Body of pancreas (tissue), 4 donors: ENCODE measurements around the gene LDB2. TPM values are rescaled to one million over a fixed set of nuclear protein-coding genes. Genes with fewer than 3 reads are reported as not detected.
A peak's percentile ranks its signal among the peaks of the same experiment; 100 is the strongest.

Experiments used
- ATAC-seq: fragments of 150-250 bp; one replicate; pipeline ENCODE4 v1.9.1; 2016
- DNase-seq, 4 donors: peaks; one replicate each; pipeline ENCODE4 v3.0.0-alpha.2; 2019
- H3K27ac ChIP-seq, 4 donors: fragments of 200-600 bp; sonication (generic); 1 replicate in 3 of 4; 2 replicates in 1 of 4; pipeline versions ENCODE4 v1.5.1 to v1.6.1; 2016 to 2019; ENCODE audit warnings: mild to moderate bottlenecking in 1 of 4, mixed read lengths in 1 of 4, moderate library complexity in 1 of 4
- H3K27me3 ChIP-seq, 2 donors: fragments of 200-600 bp; sonication (generic); one replicate each; pipeline ENCODE4 v1.6.0; 2016; ENCODE audit warnings: mild to moderate bottlenecking in 1 of 2
- H3K36me3 ChIP-seq, 2 donors: fragments of 200-600 bp; sonication (generic); replicated peaks in 1 of 2; 2 replicates each; pipeline ENCODE4 v1.5.1; 2016; ENCODE audit warnings: low read depth in 2 of 2; ENCODE audit not compliant: insufficient read depth in 1 of 2
- H3K4me1 ChIP-seq: fragments of 200-600 bp; sonication (generic); one replicate; pipeline ENCODE4 v1.6.0; 2016
- H3K4me3 ChIP-seq, 2 donors: fragments of 200-600 bp; sonication (generic); 1 replicate in 1 of 2; 2 replicates in 1 of 2; pipeline ENCODE4 v1.5.1; 2016 to 2019
- H3K9me3 ChIP-seq, 3 donors: fragments of 200-600 bp; sonication (generic); 1 replicate in 2 of 3; 2 replicates in 1 of 3; pipeline ENCODE4 v1.5.1; 2016
- CTCF ChIP-seq, 7 experiments: fragments of 450-650 bp in 4 of 7; fragments of 200-600 bp in 3 of 7; sonication (generic) in 3 of 7; IDR thresholded peaks; one replicate each; pipeline ENCODE4 v1.5.1; 2016 to 2019; ENCODE audit warnings: antibody characterized with exemption in 7 of 7
- POLR2A ChIP-seq, 3 donors: fragments of 450-650 bp; IDR thresholded peaks; one replicate each; pipeline ENCODE4 v1.6.1; 2016; ENCODE audit warnings: antibody characterized with exemption in 3 of 3, mild to moderate bottlenecking in 2 of 3
- WGBS, 2 donors: methylation state at CpG; one replicate each; pipeline ENCODE4 v1.1.5; 2017; 5-methylcytosine and 5-hydroxymethylcytosine counted together
- intact Hi-C: fragments of 100-400 bp; cut with DNase I; formaldehyde crosslinking; loops from one replicate; pipeline ENCODE4 v1.15.1; 2023
- total RNA-seq, 2 donors: library from RNA; depleted of rRNA; stranded (reverse); fragments of >200 nt; gene quantifications; one replicate each; pipeline ENCODE4 v1.1.0, GENCODE V29; 2016

LDB2 gene
- 10 to 100 TPM; 14.8 to 16.5 TPM for total RNA-seq

- peak; percentile 26 to 53 (median 41) for DNase-seq
- WGBS, 2 donors, result 7 to 15% methylated on average over 18 of the region's 18 CpGs
- intact Hi-C loops, result no loop called here
- Histone ChIP-seq H3K27me3 (no peaks in the 10 kb centered on the region), H3K4me1 (no peaks in the 10 kb centered on the region), H3K36me3 (no peaks in the 10 kb centered on the region), H3K27ac (peak within 1 kb of the TSS in 2 of 4 donors; percentile 26 to 60), H3K9me3 (no peaks in the 10 kb centered on the region), H3K4me3 (no peak within 1 kb of the TSS)
- ATAC-seq, result peak; percentile 84
- TF ChIP-seq CTCF (IDR thresholded peaks at IDR 0.05) (no peak), POLR2A (IDR thresholded peaks at IDR 0.05) (peak in 2 of 3 donors; percentile 10 to 16)
Observed at GRCh38 chr4:16897991-16898827, at the start of gene LDB2. Gene LDB2, minus strand, starts transcription at chr4:16898645.

- H3K4me1 ChIP-seq, result no peaks in the 10 kb centered on the region
- no peak overlapping the region for H3K27ac ChIP-seq
- H3K9me3 ChIP-seq, result no peaks in the 10 kb centered on the region
- no peak for TF ChIP-seq POLR2A (IDR thresholded peaks at IDR 0.05)
- no peak for TF ChIP-seq CTCF (IDR thresholded peaks at IDR 0.05)
- H3K4me3 ChIP-seq, result no peak overlapping the region
- no peaks in the 10 kb centered on the region for H3K27me3 ChIP-seq
- DNase-seq (no peak), ATAC-seq (no peak)
- intact Hi-C loops, result no loop called here
- no peaks in the 10 kb centered on the region for H3K36me3 ChIP-seq
- WGBS, 2 donors, result 84 to 91% methylated on average over 14 of the region's 14 CpGs
Observed at GRCh38 chr4:16942491-16942890, 44.0 kb upstream of the LDB2 start.

- Histone ChIP-seq H3K27ac (no peak overlapping the region), H3K9me3 (no peaks in the 10 kb centered on the region), H3K4me1 (no peaks in the 10 kb centered on the region), H3K27me3 (no peaks in the 10 kb centered on the region), H3K36me3 (no peaks in the 10 kb centered on the region), H3K4me3 (no peak overlapping the region)
- no peak for ATAC-seq
- DNase-seq, result no peak
- TF ChIP-seq POLR2A (IDR thresholded peaks at IDR 0.05) (no peak), CTCF (IDR thresholded peaks at IDR 0.05) (no peak)
- 79 to 85% methylated on average over 2 of the region's 2 CpGs for WGBS, 2 donors
- intact Hi-C loops, result no loop called here
Observed at GRCh38 chr4:16939178-16939577, 40.7 kb upstream of the LDB2 start.

- no peak for DNase-seq
- 63 to 66% methylated on average over 6 of the region's 6 CpGs for WGBS, 2 donors
- Histone ChIP-seq H3K36me3 (no peaks in the 10 kb centered on the region), H3K9me3 (no peaks in the 10 kb centered on the region), H3K27me3 (no peaks in the 10 kb centered on the region), H3K4me3 (no peak overlapping the region), H3K27ac (no peak overlapping the region), H3K4me1 (no peaks in the 10 kb centered on the region)
- no peak for ATAC-seq
- TF ChIP-seq POLR2A (IDR thresholded peaks at IDR 0.05) (no peak), CTCF (IDR thresholded peaks at IDR 0.05) (no peak)
- intact Hi-C loops, result no loop called here
Observed at GRCh38 chr4:16938512-16939040, 40.1 kb upstream of the LDB2 start.
